COLO668 (cell line): ENCODE data around the gene NGEF.
"Not testable (repeated sequence)": the region's sequence is repeated elsewhere in the genome, so short reads cannot be mapped to it uniquely, and the experiment has no call there.

ENCODE experiments used
- DNase-seq: peaks from one replicate; lab custom pipeline; 2025; ENCODE audit not compliant: unreplicated experiment; lab: John Stamatoyannopoulos, UW

Gene NGEF

DNA sequence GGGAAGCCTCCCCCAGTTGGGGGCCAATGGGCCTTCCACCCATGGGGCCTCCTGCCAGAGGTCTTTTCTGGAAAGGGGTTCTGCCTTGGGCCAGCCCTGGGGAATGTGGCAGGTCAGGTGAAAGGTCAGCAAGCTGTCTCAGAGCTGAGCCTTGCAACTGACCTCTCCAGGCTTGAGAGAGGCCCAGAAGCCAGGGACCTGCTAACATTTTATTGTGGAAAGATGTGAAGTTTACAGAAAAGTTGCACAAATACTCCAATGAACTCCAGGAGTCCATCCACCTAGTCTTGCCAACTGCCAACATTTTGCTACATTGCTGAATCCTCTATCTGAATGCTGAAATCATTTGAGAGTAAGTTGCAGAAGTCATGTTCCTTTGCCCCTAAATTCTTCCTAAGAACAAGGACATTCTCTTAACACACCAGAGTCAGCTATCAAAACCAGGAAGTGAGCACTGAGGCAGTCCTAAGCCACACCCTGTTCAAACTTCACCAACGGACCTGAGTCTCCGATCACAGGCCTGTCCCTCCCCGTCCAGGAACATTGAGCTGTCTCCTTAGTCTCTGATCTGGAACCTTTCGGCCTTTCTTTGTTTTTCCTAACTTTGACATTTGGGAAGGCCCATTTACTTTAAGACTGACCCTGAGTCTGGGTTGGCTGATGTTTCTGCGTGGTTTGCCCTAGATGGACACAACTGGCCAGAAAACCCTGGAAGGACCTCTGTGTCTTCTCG is 139.0 kb downstream of the NGEF start:
- DNase-seq: no peak

DNA sequence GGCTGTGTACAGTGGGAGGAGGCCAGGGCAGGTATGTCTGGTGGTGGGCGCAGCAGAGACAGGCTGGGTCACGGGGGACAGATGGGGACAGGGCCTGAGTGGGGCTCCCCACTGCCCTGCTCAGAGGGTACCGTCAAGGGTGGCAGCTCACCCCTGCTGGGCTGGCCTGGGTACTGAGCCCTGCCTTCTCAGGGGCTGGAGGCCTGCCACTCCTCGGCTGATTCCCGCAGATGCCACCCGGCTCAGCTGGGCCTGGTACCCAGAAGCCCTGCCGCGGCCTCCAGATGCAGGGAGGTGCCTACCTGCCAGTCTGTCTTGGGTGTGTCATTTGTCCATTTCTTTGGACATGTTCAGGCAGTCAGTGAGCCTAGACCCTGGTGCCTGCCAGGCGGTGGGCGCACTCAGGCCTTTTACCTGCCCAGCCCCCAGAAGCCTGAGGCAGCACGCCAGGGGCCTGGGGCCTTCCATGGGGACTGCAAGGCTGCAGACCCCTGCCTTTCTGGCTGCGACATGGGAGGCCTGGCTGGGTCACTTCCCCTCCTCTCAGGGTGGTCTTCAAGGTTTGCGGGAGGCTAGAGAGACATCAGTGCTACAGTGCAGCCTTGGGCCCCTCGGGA is 139.7 kb downstream of the NGEF start:
- DNase-seq: no peak

GRCh38 chr2:232872826-232873225 is 140.2 kb downstream of the NGEF start:
- no peak for DNase-seq

DNA sequence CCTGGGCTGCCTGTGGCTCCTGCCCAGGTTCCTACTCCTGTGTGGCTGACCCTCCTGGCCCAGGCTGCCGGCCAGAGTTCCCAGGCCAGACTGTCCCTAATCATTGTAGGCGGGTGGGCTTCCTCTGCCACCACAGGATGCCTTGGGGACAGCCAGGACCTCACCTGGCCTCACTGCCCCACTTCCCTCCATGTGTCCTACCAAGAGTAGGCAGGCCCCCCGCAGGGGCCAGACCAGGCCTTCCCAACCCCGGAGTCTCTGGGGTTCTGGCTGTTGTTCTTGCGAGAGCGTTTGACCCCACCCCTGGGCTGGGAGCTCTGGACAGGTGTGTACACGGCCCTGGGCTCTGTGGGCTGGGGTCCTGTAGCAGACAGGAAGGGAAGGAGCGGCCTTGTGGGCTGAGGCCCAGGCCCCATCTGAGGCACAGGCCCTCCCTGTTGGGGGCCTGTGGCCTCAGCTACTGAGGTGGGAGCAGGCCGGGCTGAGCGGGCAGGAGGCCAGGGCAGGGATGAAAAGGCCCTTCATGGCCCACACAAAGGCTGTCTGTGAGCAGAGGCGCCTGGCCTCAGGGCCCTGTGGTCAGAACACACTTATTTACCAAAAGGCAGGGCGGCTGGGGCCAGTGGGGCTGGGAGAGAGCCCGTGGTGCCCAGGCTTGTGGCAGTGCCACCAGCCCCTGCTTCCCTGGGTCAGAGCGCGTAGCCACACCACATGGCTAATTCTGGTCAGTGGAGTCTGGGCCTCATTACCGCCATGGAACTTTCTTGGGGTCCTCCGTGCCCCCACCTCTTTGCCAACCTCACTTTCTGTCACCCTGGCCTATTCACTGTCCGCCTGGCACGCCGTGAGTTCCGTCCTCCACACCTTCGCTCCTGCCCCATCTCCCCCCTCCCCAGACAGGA is 141.0 kb downstream of the NGEF start:
- DNase-seq: no peak

DNA sequence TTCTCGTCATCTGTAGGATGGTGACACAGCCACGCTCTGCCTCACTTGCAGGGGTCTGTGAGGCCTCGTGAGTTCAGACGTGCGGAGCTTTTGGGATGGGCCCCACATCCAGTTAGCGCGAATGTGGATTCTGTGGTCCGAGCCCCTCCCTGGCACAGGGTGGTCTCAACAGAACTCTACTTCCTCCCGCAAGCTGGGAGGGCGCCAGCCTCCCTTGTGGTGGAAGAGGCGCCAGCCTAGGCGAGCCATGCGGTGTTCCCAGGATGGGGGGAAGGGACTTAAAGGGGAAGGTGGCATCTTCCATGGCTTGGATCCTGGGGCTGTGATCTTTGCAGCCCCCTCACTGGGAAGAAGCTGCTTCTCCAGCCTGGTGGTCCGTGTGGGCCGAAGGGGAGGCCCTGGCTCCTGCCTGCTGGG is 141.6 kb downstream of the NGEF start:
- DNase-seq: no peak

DNA sequence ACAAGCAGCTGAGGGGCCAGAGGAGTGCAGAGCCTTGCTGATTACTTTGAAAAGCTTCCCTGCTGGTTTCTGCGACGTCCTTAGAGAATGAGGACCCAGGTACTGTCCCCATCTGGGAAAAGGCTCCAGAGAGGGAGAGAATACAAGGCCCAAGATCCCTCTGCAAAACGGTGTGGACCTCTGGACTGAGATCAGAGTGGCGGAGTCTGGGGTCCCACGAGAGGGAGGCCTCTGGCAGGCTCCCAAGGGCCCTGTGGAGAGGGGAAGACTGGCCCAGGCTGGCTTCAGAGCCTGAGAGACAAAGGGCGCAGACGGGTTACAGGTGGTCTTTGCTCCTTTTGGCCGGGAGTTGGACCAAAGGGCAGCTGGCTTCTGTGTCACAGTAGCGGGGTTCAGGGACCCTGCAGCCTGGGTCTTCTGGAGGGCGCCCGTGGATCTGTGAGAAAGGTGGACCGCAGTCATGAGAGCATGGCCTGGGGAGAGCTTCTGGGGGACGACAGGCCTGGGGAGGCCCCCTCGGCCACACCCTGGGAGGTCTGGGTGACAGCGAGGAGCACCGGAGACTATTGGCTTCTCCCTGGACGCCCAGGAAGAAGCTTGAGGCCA is 142.2 kb downstream of the NGEF start:
- DNase-seq: no peak

- DNase-seq: no peak
These were observed 142.9 kb downstream of the NGEF start, which contains the start of gene SNORC for GRCh38 chr2:232870018-232870765. TSS of gene SNORC (plus strand) at chr2:232870264. CDS start at chr2:232870342, 78 bp downstream.

GRCh38 chr2:232869138-232870017 is 143.7 kb downstream of the NGEF start:
- DNase-seq: no peak

DNA sequence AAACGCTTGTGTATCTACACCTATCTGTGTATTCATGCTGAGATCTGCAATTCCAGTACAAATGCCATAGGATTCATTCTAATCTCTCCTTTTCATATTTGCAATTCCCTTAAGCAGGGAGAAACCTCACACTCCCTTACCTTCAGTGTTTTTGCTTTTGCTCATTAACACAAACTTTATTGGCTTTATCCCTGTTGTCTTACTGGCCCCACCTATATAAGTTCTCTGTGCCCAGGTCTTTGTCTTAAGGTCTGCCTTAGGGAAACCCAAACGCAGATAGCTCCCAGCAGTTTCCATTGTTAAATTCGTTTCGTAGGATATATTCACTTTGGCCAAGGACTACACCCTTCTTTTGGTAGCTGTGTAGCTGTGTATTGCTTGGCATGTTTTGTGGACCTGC is 147.0 kb downstream of the NGEF start:
- DNase-seq: no peak

DNA sequence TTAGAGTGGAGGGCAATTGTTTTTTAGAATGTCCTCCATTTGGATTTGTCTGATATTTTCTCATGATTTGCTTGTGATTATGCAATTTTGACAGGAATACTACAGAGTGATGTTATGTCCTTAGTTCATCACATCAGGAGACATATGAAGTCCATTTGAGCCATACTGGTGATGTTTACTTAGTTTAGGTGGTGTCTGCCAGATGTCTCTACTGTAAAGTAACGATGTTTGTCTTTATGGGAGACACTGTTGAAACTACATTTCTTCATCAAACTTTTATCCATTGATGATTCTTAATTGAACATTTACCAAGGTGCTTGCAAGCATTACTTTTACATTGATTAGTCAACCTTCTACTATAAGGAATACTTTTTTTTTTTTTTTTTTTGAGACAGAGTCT is 147.9 kb downstream of the NGEF start:
- DNase-seq: no peak

DNA sequence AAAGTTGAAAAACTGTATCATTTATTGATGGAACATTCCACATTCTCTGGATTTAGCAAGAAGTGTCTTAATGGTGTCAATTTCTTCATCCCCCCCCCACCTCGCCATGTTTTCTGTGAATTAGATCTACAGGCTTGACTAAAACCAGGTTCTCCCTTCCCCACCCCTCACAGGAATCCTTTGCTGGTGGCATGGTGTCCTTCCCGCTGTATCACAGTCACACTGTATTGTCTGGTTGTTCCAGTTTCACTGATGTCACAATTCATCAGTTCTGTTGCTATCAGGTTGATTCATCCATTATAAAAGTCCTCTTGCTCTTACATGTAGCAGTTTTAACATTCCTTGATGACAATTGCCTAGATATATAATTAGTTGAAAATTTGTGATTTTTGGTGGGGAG is 149.1 kb downstream of the NGEF start:
- DNase-seq: no peak

DNA sequence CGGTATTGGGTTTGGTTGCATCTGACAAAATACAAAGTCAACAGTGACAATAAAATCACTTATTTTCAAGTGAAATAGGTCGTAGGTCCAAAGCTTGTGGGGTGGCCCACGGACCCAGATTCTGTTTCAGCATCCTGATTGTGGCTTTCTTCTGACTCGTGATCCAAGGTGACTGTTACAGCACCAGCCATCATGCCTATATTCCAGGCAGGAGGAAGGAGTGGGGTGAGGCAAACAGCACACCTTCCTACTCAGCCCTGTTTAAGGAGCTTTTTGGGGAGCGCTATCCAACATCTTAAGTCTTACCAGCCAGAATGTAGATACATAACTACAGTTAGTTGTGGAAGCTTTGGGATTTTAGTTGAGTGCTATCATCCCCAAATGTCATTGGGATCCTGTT is 151.7 kb downstream of the NGEF start:
- DNase-seq: no peak

DNA sequence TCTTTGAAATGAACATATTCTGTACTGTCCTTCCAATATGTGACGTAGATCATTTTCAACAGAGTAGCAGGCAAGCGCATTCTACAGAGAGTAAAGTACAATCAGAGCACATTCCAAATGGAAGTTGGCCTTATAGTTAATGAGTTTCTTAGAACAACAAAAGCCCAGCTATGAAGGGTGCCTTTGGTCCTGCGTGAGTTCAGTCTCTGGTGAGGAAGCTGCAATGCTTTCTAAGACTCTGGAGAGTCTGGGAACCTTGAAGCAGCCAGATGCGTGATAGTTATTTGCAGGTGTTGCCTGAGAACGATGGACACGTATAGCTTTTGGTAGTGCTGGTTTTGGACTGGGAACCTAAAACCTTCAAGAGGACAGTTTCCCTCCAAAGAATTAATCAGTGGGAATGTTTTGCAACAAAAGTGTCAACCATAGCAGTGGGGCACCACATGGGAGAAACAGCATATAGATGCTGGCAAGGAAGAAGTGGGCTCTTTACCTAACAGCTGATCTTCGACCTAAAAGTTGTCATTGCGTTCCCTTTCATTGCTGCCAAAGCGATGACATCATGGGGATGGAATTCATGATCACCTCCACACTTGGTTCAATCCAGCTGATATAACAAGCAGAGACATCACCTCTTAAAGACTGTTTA is 152.3 kb downstream of the NGEF start:
- DNase-seq: no peak

DNA sequence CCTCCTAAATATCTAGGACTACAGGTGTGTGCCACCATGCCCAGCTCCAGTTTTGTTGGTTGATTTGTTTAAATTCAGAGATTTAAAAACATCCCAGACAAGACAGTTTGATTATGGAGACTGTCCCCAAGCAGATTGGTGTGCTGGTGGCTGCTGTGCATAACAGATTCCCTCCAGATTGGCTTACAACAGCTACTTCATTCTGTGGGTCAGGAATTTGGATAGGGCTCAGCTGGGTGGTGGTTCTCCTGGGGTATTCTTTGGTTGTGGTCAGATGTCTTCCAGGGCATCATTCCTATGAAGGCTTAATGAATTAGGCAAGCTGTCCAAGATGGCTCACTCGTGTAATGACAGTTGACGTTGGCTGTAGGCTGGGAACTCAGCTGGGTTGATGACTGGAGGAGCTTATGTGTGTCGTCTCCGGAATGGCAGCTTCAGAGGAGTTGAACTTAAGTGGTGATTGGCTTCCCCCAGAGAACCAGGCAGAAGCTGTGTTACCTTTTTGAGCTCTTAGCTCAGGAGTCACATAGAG is 153.6 kb downstream of the NGEF start:
- DNase-seq: no peak

- no peak for DNase-seq
These were observed 155.9 kb downstream of the NGEF start for GRCh38 chr2:232857158-232857563.

- no peak for DNase-seq
These were observed 159.0 kb downstream of the NGEF start for GRCh38 chr2:232854082-232854481.

DNA sequence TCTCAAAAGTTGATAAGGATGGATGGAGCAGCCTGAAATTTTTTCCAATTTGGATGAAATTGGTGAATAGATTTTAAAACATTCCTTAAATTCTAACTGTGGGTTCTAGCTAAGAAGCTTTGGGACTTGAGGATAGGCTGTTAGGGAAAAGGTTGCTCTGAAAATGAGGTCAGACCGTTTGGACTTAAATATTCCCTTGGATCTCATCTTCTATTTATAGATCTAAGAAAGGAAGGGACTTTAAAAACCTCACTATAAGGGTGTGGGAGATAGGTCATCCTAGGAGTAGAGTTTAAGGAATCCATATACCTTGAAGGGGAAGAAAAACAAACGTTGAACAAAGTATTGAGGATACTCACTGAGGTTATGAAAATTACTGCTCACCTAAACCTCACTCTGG is 160.4 kb downstream of the NGEF start:
- DNase-seq: no peak

GRCh38 chr2:232852081-232852480 is 161.0 kb downstream of the NGEF start:
- not testable (repeated sequence) for DNase-seq

DNA sequence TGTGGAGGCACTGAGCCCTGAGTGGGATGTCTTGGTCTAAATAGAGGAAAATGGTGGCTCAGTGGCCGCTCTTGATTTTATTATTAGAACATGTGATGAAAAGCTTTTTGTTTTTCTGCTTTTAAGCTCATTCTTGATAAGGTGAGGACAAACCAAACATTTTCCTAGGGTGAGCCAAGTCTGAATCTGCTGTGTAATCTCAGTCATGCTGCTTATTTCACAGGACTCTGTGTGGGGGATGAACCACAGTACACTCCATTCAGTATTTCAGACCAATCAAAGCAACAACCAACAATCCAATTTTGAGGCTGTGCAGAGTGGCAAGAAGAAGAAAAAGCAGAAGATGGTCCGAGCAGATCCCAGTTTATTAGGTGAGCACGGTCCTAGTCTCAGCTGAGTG is 163.0 kb downstream of the NGEF start:
- no peak for DNase-seq
